Adrenal gland (tissue), 12 donors: ENCODE results near the gene HINFP. TPM values are rescaled to one million over a fixed set of nuclear protein-coding genes. Genes with fewer than 3 reads are reported as not detected.
A peak's percentile ranks its signal among the peaks of the same experiment; 100 is the strongest.

Source experiments
- DNase-seq, 7 donors: peaks; one replicate each; pipeline ENCODE4 v3.0.0-alpha.2; 2019 to 2020
- H3K27ac ChIP-seq, 5 donors: fragments of 200-600 bp; sonication (generic) in 4 of 5; 1 replicate in 3 of 5; 2 replicates in 2 of 5; pipeline versions ENCODE4 v1.5.1 to v1.8.0; 2016 to 2020; ENCODE audit warnings: mild to moderate bottlenecking in 1 of 5
- H3K27me3 ChIP-seq: fragments of 200-600 bp; 2 replicates; pipeline ENCODE4 v1.8.0; 2021
- H3K36me3 ChIP-seq, 2 donors: fragments of 200-600 bp; replicated peaks in 1 of 2; 1 replicate in 1 of 2; 2 replicates in 1 of 2; pipeline versions ENCODE4 v1.5.1 to v1.8.0; 2018 to 2022
- H3K4me1 ChIP-seq, 2 donors: fragments of 200-600 bp; replicated peaks in 1 of 2; 1 replicate in 1 of 2; 2 replicates in 1 of 2; pipeline versions ENCODE4 v1.5.1 to v1.8.0; 2018 to 2021
- H3K4me3 ChIP-seq, 4 donors: fragments of 200-600 bp; sonication (generic) in 3 of 4; one replicate each; pipeline ENCODE4 v1.5.1; 2016 to 2018
- H3K9me3 ChIP-seq, 3 donors: fragments of 200-600 bp; sonication (generic) in 1 of 3; replicated peaks in 1 of 3; 1 replicate in 2 of 3; 2 replicates in 1 of 3; pipeline versions ENCODE4 v1.5.1 to v1.8.0; 2016 to 2021
- POLR2A ChIP-seq, 2 donors: fragments of 450-650 bp; IDR thresholded peaks; one replicate each; pipeline ENCODE4 v1.6.1; 2017; ENCODE audit warnings: antibody characterized with exemption in 2 of 2, mild to moderate bottlenecking in 2 of 2, moderate library complexity in 1 of 2
- WGBS, 4 donors: extraction: QIAGEN DNeasy Blood & Tissue Kit in 2 of 4; methylation state at CpG; one replicate each; pipeline versions ENCODE4 v1.1.5 to v1.1.7; 2013 to 2017; 5-methylcytosine and 5-hydroxymethylcytosine counted together
- intact Hi-C, 2 donors: fragments of 100-400 bp; cut with DNase I; formaldehyde crosslinking; loops; one replicate each; pipeline versions ENCODE4 v1.14.1 to v1.15.0; 2022 to 2023
- polyA plus RNA-seq, 3 donors: library from polyadenylated mRNA; stranded (reverse); fragments of 200-250 nt in 2 of 3; fragments of 350-450 nt in 1 of 3; fragmentation: Illumina TruSeq in 1 of 3; extraction: RNeasy Lipid Tissue Mini Kit (QIAGEN cat#74804) in 1 of 3; gene quantifications; one replicate each; pipeline ENCODE4 v1.2.3, GENCODE V29; 2013 to 2014
- total RNA-seq, 9 donors: library from RNA; depleted of rRNA in 4 of 9; stranded (reverse); fragments of >200 nt in 4 of 9; fragments of 120-200 nt in 1 of 9; fragmentation: NEBNext Ultra II Directional in 1 of 9; extraction: Animal tissue kit (Norgen Biotek cat#: 25700) in 1 of 9; gene quantifications; one replicate each; pipeline versions ENCODE4 v1.1.0 to v1.2.4, GENCODE V29; 2013 to 2023
- TF ChIP-seq, protein P1 (sequence below), 6 experiments: fragments of 450-650 bp in 4 of 6; fragments of 200-600 bp in 2 of 6; sonication (generic) in 1 of 6; IDR thresholded peaks; 1 replicate in 5 of 6; 2 replicates in 1 of 6; pipeline versions ENCODE4 v1.5.1 to v1.8.0; 2016 to 2021; ENCODE audit warnings: antibody characterized with exemption in 6 of 6, mild to moderate bottlenecking in 2 of 6, moderate library complexity in 1 of 6
- donor health status: healthy with polysubstance abuse.
- donor health status: Bipolar disorder and iron deficiency.
- donor health status: DM: yes; HTN: yes; CAD: no.
- donor health status: DM: no; HTN: no; CAD: no.
- donor health status: DM: no; HTN: no; CAD: no.
- donor health status: DM: yes; HTN: yes; CAD: no.

HINFP gene
- total and polyA plus RNA-seq, 12 donors = 7.4 to 39.1 (median 22.2) TPM

DNA sequence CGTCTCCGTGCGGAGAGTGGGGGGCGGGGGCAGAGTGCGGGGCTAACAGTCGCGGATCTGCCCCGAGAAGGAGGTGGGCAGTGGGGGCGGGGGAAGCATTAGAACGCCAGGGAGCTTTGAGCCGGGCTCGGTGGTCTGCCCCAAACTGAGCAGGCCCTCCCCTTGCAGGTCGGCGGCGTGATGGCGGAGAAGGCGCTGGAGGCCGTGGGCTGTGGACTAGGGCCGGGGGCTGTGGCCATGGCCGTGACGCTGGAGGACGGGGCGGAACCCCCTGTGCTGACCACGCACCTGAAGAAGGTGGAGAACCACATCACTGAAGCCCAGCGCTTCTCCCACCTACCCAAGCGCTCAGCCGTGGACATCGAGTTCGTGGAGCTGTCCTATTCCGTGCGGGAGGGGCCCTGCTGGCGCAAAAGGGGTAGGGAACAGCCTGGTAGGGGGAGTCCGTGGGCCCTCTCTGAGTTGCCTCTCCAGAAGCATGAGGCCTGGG, 28.5 kb downstream of the HINFP start:
- H3K27ac ChIP-seq = no peak overlapping the region
- no peaks in the 10 kb centered on the region for H3K36me3 ChIP-seq
- peaks cover 11 to 13% of the 10 kb centered on the region in 2 donors for H3K4me1 ChIP-seq
- intact Hi-C loops = loop anchor here in 1 of 2 donors (10.0 kb wide), 1 partner anchor 45 kb away; no protein-coding TSS in a partner anchor
- H3K4me3 ChIP-seq = peak overlapping the region in 1 of 4 donors; percentile 60
- no peaks in the 10 kb centered on the region for H3K27me3 ChIP-seq
- no peak for TF ChIP-seq POLR2A (IDR thresholded peaks at IDR 0.05)
- TF ChIP-seq, protein P1, sequence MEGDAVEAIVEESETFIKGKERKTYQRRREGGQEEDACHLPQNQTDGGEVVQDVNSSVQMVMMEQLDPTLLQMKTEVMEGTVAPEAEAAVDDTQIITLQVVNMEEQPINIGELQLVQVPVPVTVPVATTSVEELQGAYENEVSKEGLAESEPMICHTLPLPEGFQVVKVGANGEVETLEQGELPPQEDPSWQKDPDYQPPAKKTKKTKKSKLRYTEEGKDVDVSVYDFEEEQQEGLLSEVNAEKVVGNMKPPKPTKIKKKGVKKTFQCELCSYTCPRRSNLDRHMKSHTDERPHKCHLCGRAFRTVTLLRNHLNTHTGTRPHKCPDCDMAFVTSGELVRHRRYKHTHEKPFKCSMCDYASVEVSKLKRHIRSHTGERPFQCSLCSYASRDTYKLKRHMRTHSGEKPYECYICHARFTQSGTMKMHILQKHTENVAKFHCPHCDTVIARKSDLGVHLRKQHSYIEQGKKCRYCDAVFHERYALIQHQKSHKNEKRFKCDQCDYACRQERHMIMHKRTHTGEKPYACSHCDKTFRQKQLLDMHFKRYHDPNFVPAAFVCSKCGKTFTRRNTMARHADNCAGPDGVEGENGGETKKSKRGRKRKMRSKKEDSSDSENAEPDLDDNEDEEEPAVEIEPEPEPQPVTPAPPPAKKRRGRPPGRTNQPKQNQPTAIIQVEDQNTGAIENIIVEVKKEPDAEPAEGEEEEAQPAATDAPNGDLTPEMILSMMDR (IDR thresholded peaks at IDR 0.05) = no peak
- DNase-seq = no peak
- no peaks in the 10 kb centered on the region for H3K9me3 ChIP-seq
- 26 to 47% (median 39%) methylated on average over 15 to 33 of the region's 33 CpGs for WGBS, 4 donors

DNA sequence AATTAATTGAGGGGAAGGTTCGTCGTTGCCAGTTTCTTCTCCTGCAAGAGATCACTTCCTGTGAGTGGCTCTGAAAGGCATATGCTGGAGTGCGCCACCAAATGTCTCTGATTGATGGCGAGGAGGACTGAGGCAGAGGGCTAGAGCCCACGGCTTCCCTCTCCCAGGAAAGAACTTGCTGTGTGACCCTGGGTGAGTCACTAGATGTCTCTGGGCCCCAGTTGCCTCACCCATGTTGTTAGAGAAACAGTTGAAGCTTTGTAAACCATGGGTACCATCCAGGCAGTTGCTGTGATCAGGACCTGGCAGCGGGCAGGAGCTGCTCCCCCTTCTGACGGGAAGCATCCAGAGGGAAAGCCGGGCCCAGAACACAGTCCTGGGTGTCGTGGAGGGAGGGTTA, 30.7 kb downstream of the HINFP start:
- no peaks in the 10 kb centered on the region for H3K36me3 ChIP-seq
- DNase-seq = no peak
- no peak overlapping the region for H3K27ac ChIP-seq
- no peak overlapping the region for H3K4me3 ChIP-seq
- peaks cover 11 to 13% of the 10 kb centered on the region in 2 donors for H3K4me1 ChIP-seq
- WGBS, 4 donors = 74 to 92% (median 76%) methylated on average over 7 to 9 of the region's 9 CpGs
- no peak for TF ChIP-seq POLR2A (IDR thresholded peaks at IDR 0.05)
- TF ChIP-seq, protein P1 (IDR thresholded peaks at IDR 0.05) = no peak
- intact Hi-C loops = no loop called here
- no peaks in the 10 kb centered on the region for H3K9me3 ChIP-seq
- no peaks in the 10 kb centered on the region for H3K27me3 ChIP-seq

DNA sequence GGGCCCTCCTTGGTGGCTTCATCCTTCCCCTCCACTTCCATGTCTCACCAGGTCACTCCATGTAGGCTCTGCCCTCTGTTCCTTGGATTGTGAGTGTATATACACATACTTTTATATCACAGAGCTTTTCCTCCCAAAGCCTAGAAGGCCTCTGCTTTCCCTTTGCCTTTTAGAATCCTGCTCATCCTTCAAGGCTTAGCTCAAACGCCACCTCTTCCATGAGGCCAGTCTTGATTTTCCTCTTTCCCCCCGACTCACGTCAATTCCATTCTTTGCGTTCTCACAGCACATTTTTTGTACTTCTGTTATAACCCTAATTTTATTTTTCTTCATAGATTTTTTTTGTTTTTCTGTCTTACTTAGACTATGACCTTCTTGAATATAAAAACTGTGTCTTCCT, 31.2 kb downstream of the HINFP start:
- intact Hi-C loops = no loop called here
- H3K4me1 ChIP-seq = peaks cover 11 to 13% of the 10 kb centered on the region in 2 donors
- 81 to 91% (median 87%) methylated on average over 4 of the region's 4 CpGs for WGBS, 4 donors
- DNase-seq = no peak
- no peak overlapping the region for H3K27ac ChIP-seq
- H3K27me3 ChIP-seq = no peaks in the 10 kb centered on the region
- H3K4me3 ChIP-seq = no peak overlapping the region
- H3K36me3 ChIP-seq = no peaks in the 10 kb centered on the region
- no peaks in the 10 kb centered on the region for H3K9me3 ChIP-seq
- TF ChIP-seq, protein P1 (IDR thresholded peaks at IDR 0.05) = no peak
- no peak for TF ChIP-seq POLR2A (IDR thresholded peaks at IDR 0.05)

DNA sequence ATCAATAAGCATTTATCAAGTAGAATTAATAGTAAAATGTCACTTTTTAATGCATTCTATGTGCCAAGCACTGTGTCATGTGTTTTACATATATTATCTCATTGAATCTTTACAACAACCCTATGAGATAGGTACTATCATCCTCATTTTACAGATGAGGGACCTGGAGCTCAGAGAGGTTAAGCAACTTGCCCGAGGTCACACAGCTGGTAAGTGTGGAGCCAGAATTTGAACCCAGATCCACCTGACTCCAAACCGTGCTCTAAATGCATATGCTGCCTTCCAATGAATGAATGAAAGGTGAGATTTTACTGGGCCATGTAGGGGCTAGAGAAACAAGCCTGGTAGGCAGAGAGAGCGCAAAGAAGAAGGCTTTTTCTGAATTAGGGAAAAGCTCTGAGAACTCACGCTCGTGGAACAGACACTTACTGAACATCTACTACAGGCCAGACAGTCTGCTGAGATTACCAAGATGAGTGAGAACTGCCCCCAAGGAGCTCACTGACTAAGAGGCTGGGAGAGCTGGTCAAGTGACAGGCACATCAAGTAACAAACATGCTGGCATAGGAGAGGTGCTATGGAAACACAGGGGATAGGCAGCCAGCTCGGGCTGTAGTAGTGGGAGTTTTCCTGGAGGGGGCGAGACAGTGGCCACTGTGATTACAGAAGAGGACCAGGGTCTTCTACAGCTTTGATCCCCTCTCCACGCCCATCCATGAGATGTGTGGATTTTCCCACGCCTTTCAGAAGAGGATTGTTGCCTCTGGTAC, 31.9 kb downstream of the HINFP start:
- WGBS, 4 donors = 74 to 87% (median 80%) methylated on average over 8 to 9 of the region's 9 CpGs
- no peak overlapping the region for H3K4me3 ChIP-seq
- H3K9me3 ChIP-seq = no peaks in the 10 kb centered on the region
- no peak overlapping the region for H3K27ac ChIP-seq
- no peaks in the 10 kb centered on the region for H3K36me3 ChIP-seq
- no peaks in the 10 kb centered on the region for H3K27me3 ChIP-seq
- intact Hi-C loops = no loop called here
- H3K4me1 ChIP-seq = peaks cover 11 to 13% of the 10 kb centered on the region in 2 donors
- no peak for DNase-seq
- TF ChIP-seq, protein P1 (IDR thresholded peaks at IDR 0.05) = no peak
- TF ChIP-seq POLR2A (IDR thresholded peaks at IDR 0.05) = no peak
